IPS DF 19.7 (cell line): ENCODE data around the gene AAK1.
"Not testable (repeated sequence)": the region's sequence is repeated elsewhere in the genome, so short reads cannot be mapped to it uniquely, and the experiment has no call there.

Experiments used
- DNase-seq: peaks from one replicate; pipeline ENCODE4 v3.0.0-alpha.2; 2013; ENCODE audit warnings: low read depth, low spot score

Gene AAK1

GRCh38 chr2:69625078-69625795 lies 18.3 kb downstream of the AAK1 start:
- DNase-seq: no peak

- DNase-seq: no peak
Observed at GRCh38 chr2:69624611-69625010, 18.9 kb downstream of the AAK1 start.

GRCh38 chr2:69624131-69624530 lies 19.4 kb downstream of the AAK1 start:
- no peak for DNase-seq

GRCh38 chr2:69623236-69623635 lies 20.3 kb downstream of the AAK1 start:
- DNase-seq: no peak

- DNase-seq: not testable (repeated sequence)
Observed at GRCh38 chr2:69622805-69623204, 20.7 kb downstream of the AAK1 start.

- not testable (repeated sequence) for DNase-seq
Observed at GRCh38 chr2:69622017-69622540, 21.5 kb downstream of the AAK1 start.

- no peak for DNase-seq
Observed at GRCh38 chr2:69621440-69621839, 22.1 kb downstream of the AAK1 start.

- DNase-seq: no peak
Observed at GRCh38 chr2:69620870-69621269, 22.7 kb downstream of the AAK1 start.

- no peak for DNase-seq
Observed at GRCh38 chr2:69619725-69620124, 23.8 kb downstream of the AAK1 start.

- DNase-seq: no peak
Observed at GRCh38 chr2:69618362-69618761, 25.2 kb downstream of the AAK1 start.

GRCh38 chr2:69617744-69618143 lies 25.8 kb downstream of the AAK1 start:
- DNase-seq: no peak

GRCh38 chr2:69616755-69617154 lies 26.8 kb downstream of the AAK1 start:
- DNase-seq: no peak

- no peak for DNase-seq
Observed at GRCh38 chr2:69615969-69616368, 27.6 kb downstream of the AAK1 start.

- DNase-seq: no peak
Observed at GRCh38 chr2:69615078-69615625, 28.4 kb downstream of the AAK1 start.

GRCh38 chr2:69612707-69613106 lies 30.8 kb downstream of the AAK1 start:
- DNase-seq: no peak

- no peak for DNase-seq
Observed at GRCh38 chr2:69612200-69612599, 31.3 kb downstream of the AAK1 start.

- no peak for DNase-seq
Observed at GRCh38 chr2:69608109-69608508, 35.4 kb downstream of the AAK1 start.

- DNase-seq: not testable (repeated sequence)
Observed at GRCh38 chr2:69606771-69607170, 36.8 kb downstream of the AAK1 start.

- DNase-seq: no peak
Observed at GRCh38 chr2:69605284-69605683, 38.3 kb downstream of the AAK1 start.

- no peak for DNase-seq
Observed at GRCh38 chr2:69604836-69605235, 38.7 kb downstream of the AAK1 start.

- no peak for DNase-seq
Observed at GRCh38 chr2:69604026-69604678, 39.4 kb downstream of the AAK1 start.

- DNase-seq: no peak
Observed at GRCh38 chr2:69603146-69603743, 40.3 kb downstream of the AAK1 start.
